HFF-Myc (cell line): Measurements from ENCODE around the gene L3MBTL2.

ENCODE experiments used
- DNase-seq: peaks from one replicate; pipeline ENCODE4 v3.0.0-alpha.2; 2011; ENCODE audit warnings: low read depth; ENCODE audit errors: extremely low read depth
- H3K4me3 ChIP-seq: replicated peaks from 2 replicates; pipeline ENCODE4 v1.5.1; 2011; ENCODE audit warnings: low read depth, mild to moderate bottlenecking, control low read depth, low read length
- TF ChIP-seq, protein P1 (sequence below): IDR thresholded peaks from 2 replicates; pipeline ENCODE4 v1.5.1; 2012; ENCODE audit warnings: mild to moderate bottlenecking, low read depth, low read length, control low read depth; ENCODE audit errors: missing control alignments

Gene L3MBTL2

DNA sequence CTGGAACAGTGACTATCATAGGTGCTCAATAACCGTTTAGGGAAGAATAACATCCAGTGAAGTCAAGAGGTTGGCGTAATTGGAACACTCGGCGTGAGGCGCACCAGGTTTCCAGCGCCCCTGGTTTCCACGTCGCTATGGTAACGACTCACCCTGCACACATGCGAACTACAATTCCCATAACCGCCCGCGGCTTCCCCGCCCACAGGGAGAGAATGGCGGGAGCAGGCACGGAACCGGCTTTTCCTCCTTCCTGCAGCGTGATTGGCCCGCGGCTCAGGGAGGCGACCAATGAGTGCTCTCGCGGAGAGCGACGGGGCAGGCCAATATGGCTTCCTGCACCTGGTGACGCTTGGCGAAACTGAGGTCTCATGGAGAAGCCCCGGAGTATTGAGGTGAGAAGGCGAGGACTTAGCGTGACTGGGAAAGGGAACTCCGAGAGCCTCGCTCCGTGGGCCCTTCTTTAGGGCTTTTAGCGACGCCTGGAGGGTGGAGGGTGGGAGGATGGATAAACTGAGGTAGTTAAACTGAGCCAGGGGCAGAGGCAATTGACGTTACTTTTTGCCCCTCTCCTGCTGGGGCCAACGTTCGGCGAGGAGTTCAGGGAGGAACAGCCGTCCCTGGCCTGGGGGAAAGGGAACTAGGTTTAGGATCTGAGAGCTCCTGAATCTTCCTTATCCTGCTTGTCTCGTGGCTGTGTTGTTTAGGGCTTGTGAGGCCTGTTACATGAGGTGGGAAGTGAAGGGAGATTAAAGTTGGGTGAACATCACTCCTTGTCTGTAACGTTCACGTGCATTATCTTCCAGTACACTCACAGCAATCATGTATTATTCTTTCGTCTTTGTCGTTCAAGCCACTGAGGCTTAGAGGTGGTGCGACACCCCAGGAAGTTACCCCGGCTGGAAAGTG is at the start of gene L3MBTL2:
TSS of gene L3MBTL2 (plus strand) at position 321 of the 909 bp plus-strand sequence. CDS start at position 372, 51 bp downstream.
- TF ChIP-seq, protein P1, sequence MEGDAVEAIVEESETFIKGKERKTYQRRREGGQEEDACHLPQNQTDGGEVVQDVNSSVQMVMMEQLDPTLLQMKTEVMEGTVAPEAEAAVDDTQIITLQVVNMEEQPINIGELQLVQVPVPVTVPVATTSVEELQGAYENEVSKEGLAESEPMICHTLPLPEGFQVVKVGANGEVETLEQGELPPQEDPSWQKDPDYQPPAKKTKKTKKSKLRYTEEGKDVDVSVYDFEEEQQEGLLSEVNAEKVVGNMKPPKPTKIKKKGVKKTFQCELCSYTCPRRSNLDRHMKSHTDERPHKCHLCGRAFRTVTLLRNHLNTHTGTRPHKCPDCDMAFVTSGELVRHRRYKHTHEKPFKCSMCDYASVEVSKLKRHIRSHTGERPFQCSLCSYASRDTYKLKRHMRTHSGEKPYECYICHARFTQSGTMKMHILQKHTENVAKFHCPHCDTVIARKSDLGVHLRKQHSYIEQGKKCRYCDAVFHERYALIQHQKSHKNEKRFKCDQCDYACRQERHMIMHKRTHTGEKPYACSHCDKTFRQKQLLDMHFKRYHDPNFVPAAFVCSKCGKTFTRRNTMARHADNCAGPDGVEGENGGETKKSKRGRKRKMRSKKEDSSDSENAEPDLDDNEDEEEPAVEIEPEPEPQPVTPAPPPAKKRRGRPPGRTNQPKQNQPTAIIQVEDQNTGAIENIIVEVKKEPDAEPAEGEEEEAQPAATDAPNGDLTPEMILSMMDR, result no peak
- peak within 1 kb of the TSS; percentile 86 for H3K4me3 ChIP-seq
- DNase-seq, result peak; percentile 85

DNA sequence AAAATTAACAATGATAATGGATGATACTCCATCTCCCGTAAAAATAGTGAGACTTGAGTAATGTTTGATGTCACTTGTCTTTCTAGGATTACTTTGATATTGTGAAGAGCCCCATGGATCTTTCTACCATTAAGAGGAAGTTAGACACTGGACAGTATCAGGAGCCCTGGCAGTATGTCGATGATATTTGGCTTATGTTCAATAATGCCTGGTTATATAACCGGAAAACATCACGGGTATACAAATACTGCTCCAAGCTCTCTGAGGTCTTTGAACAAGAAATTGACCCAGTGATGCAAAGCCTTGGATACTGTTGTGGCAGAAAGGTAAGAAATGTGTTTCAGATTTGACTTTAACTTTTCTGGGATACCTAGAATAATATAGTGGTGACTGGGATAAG is 48.0 kb upstream of the L3MBTL2 start:
- no peak overlapping the region for H3K4me3 ChIP-seq
- TF ChIP-seq, protein P1, result no peak
- DNase-seq, result no peak

DNA sequence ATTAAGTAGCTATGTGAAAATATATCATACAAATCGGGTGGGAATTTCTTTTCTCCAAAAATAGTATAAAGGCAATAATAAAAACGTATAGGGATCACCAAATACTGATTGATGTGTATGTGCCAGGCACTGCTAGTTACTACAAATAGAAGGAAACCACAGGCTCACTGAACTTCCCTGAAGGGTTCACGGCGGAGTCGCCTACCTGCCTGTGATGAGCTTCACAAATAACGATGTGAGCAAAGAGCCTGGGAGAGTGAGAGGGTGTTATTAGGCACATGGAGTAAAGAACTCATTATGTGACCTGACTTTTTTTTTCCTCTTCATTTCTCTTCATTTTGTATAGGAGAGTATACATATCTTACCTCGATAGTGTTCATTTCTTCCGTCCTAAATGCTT is 36.0 kb upstream of the L3MBTL2 start:
- TF ChIP-seq, protein P1, result no peak
- no peak overlapping the region for H3K4me3 ChIP-seq
- no peak for DNase-seq

DNA sequence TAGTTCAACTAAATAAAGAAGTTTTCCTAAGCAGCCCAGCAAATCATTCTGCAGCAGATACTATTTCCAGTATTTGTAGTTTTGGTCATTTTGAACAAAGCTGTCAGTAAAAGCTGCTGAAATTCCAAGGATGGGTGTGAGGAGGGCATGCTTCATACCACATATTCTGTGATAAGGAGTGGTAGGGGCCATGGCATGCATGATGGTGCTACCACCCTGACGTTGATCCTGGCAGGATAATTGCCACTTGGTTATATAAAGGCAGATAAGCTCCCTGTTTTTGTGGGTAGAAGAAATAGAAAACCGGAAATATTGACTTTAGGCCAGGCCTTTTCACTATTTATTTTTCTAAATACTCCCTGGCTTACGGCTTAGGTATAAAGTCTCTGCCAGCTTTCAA is 33.1 kb upstream of the L3MBTL2 start:
- no peak overlapping the region for H3K4me3 ChIP-seq
- DNase-seq, result no peak
- TF ChIP-seq, protein P1, result no peak

DNA sequence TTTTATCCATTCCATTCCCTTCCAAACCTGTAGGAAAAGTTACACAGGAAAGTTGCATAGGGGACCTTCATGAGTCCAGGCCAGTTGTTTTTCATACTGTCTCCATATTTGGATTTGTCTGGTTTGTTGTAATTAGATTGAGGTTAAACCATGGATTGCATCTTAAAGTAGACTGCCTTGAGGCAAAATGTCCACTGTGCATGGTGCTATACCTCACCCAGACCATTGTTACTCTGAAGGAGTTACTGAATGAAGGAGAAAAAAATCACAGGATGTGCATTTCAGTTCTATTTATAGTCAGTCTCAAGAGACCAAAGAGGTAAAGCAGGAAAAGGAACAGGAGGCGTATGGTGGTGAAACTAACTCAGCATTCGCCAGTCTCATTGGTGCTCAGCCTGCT is 29.6 kb upstream of the L3MBTL2 start:
- H3K4me3 ChIP-seq, result no peak overlapping the region
- DNase-seq, result no peak

DNA sequence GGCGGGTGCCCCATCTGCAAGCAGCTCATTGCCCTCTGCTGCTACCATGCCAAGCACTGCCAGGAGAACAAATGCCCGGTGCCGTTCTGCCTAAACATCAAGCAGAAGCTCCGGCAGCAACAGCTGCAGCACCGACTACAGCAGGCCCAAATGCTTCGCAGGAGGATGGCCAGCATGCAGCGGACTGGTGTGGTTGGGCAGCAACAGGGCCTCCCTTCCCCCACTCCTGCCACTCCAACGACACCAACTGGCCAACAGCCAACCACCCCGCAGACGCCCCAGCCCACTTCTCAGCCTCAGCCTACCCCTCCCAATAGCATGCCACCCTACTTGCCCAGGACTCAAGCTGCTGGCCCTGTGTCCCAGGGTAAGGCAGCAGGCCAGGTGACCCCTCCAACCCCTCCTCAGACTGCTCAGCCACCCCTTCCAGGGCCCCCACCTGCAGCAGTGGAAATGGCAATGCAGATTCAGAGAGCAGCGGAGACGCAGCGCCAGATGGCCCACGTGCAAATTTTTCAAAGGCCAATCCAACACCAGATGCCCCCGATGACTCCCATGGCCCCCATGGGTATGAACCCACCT is 28.0 kb upstream of the L3MBTL2 start:
- H3K4me3 ChIP-seq, result no peak overlapping the region
- no peak for DNase-seq
- TF ChIP-seq, protein P1, result no peak

More for the DNA sequence above, 29.6 kb upstream of the L3MBTL2 start:
- TF ChIP-seq, protein P1, result no peak
